Mammary epithelial cell (primary cell): ENCODE data around the gene SERPINB7.

Source experiments
- CTCF ChIP-seq, 2 donors: IDR thresholded peaks in 1 of 2; conservative IDR thresholded peaks in 1 of 2; 2 replicates each; pipeline ENCODE4 v1.5.1; 2011 to 2012; ENCODE audit warnings: inconsistent platforms in 2 of 2, low read length in 2 of 2, mild to moderate bottlenecking in 2 of 2, control low read depth in 1 of 2, low read depth in 1 of 2; ENCODE audit not compliant: insufficient read depth in 1 of 2; ENCODE audit errors: extremely low read depth in 1 of 2
- EZH2 ChIP-seq: IDR thresholded peaks from 2 replicates; pipeline ENCODE4 v1.6.1; 2012; ENCODE audit warnings: low read length, inconsistent platforms, borderline replicate concordance

DNA sequence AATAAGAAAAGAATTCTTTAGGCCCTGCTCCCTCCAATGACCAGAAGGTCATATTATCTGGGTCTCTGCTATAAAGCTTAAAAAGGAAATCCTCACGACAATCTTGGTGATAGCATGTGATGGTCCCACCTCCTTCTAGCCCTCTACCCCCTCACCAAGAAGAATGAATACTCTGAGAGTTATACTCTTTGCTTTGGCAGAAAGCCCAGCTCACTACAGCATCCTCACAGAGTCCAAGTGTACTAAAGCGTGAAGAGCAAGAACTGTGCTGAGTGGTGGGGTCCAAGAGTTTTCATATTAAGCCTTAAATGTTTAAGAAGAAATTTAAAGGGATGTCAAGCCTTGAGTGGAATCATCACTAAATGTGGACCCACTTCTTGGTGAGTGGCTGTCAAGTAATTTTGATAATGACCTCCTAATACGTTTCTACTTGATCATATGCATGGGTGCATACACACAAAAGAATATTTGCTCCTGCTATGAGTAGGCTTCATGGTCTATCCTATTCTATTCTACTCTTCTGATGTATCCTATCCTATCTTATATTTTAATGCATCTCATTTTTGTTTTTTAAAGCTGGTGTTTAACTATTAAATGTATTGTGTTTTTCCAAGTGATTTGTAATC is 16.5 kb upstream of the SERPINB7 start:
- no peak for TF ChIP-seq CTCF (conservative IDR thresholded peaks at IDR 0.05 in 1 of 2, IDR thresholded peaks at IDR 0.05 in 1 of 2; ENCODE audit: extremely low read depth in 1 of 2, insufficient read depth in 1 of 2, low read depth in 1 of 2, low read length in 2 of 2)
- no peak for TF ChIP-seq EZH2
